SKM-1 (cell line): Measurements from ENCODE around the gene NINL.
"Not testable (repeated sequence)": the region's sequence is repeated elsewhere in the genome, so short reads cannot be mapped to it uniquely, and the experiment has no call there.

Source experiments
- DNase-seq: peaks from one replicate; lab custom pipeline; 2025; ENCODE audit not compliant: unreplicated experiment; lab: John Stamatoyannopoulos, UW

Gene NINL

DNA sequence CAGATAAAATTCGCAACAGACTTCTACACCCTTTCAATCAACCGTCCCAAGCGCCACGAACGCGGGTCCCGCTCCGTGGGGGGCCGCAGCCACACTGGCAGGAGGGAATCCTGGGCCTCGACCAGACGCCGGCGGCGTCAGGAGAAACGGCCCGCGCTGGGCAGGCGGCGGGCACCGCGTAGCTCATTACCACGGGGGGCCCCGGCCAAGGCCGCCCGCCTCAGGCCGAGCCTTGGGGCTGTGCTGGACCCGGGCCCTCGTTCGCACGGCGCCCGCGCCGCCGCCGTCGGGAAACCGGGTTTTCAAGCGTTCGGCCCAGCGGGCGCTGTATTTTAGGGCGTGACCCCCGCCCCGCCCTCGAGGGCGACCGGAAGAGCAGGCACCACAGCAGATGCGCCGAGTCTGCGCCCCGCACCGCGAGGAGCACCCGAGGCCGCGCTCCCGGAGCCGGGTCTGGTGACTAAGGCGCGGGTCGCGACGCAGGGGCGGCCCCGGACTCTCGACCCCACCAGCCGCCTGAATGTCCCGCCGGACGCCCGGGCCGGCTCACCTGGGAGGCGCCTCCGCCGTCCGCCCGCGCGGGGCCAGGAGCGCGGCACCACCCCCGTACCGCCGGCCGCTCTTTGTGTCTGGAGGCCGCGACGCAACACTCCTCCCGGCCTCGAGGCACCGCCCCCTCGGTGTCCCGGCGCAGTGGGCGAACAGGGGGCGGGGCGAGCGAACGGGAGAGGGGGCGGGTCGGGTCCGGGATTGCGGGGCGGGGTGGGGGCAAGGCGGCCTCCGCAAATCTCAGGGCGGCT, at the start of gene NINL:
TSS of gene NINL (minus strand) at position 627 of the 800 bp plus-strand sequence. CDS start 58,944 bp downstream, outside the sequence.
- no peak for DNase-seq

DNA sequence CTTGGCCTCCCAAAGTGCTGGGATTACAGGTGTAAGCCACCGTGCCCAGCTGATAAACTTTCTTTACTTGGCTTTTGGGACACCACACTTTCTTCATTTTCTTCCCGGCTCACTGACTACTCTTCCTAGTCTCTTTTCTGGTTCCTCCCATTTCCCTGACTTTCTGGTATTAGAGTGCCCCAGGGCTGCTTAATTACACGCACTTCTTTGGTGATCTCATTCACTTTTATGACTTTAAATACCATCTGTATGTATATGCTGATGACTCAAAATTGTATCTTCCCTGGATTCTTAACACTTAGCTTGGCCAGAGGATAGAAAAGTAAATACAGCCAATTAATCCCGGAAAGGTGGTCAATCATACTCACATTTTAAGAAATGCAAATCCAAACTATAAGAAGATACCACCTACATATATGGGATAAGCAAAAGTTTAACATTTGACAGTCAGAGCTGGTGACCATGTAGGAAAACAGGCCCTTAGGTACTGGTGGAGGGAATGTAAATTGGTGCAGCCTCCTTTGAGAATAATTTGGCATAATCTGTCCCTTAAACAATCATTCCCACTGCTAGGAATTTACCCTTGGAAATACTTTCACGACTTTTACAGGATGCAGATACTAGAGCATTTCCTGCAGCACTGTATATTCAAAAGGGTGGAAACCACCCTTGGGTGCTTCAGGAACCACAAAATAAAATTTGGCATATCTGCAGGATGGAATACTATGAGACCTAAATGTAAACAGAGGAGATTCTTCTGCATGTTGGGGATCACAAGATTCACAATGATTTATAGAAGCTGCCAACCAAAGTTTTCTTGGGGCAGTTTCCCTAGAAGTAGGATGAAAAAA, 47.8 kb upstream of the NINL start:
- no peak for DNase-seq

GRCh38 chr20:25630615-25631014, 45.3 kb upstream of the NINL start:
- DNase-seq: not testable (repeated sequence)

GRCh38 chr20:25629816-25630499, 44.6 kb upstream of the NINL start:
- no peak for DNase-seq

GRCh38 chr20:25626779-25627178, 41.4 kb upstream of the NINL start:
- no peak for DNase-seq

DNA sequence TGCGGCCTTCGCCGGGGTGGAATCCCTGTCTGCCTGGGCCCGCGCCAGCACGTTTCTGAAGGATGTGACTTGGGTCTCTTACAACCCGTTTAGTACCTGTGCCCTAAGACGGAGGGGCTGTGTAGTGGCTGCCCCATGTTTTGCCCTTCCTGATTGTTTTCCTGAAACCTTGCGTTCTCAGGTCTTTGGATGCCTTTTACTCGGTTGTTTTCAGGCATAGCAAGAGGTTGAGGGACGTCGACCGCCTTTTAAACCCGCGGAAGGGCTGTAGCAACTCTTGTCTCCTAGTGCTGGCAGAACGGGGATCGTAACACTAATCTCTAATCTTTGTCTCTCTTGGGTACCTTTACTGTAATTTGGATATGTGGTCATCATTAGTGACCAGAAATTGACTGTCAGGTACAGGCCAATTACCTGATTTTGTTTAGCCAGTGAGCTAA, 39.2 kb upstream of the NINL start:
- no peak for DNase-seq

DNA sequence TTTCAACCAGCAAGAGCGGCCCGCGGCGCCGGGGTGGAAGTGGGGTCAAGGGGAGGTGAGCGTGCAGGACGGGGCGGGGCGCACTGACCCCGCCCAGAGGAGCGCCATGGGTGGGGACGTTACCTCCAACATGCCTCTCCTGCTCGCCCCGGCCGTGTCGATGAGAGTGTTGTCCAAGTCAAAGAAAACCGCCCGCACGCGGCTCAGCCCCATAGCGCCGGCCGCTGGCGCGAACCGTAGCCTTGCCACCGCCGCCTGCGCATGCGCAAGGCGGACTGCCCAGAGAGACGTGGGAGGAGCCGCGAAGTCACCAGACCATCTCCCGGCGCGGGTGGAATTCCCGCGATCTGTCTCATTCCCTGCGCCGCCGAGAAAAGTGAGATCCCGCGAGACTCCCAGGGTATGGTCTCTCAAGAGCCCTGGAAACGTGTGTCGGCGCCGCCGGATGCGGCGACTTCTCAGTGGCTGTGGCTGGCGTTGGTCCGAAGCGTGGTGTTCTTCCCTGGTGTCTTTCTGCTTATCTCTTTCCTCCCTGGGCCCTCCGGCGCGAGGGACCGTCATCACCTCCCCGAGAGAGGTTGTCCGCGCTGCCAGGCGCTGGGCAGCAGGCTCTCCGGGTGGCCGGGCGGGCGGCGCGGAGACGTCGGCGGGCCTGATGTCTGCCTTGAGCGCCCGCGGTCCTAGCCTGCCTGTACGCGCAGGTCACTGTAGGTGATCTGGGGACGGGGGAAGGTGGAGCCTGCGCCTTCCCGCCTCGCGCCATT, 38.6 kb upstream of the NINL start, which contains the start of gene NANP:
TSS of gene NANP (minus strand) at position 279 of the 764 bp plus-strand sequence. CDS start at position 213, 66 bp downstream.
- peak; percentile 94 for DNase-seq

DNA sequence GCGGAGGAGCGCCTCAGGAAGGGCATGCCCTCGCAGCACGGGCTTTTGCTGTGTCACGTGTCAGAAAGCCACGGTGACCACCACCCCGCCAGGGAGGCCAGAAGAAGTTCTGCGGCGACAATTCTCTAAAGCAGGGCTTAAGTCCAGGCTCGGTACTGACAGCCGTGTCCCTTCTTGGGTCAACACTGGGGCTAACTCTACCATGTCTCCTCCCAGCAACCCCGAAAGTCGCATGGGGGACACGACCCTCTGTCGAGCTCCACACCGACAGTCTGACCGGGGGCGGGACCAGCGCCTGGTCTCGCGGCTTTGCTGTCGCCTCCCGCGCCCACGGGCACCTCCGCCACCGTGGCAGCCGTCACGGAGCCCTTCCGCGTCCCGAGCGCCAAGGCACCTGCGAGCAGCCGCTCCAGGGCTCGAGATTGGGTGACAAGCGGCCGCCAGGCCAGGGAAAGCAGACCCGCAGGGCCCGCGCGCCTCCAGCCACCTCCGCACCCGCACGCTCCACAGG, 37.9 kb upstream of the NINL start:
- no peak for DNase-seq

GRCh38 chr20:25622450-25623224, 37.3 kb upstream of the NINL start:
- DNase-seq: peak; percentile 9

- DNase-seq: no peak
These were observed 36.7 kb upstream of the NINL start for GRCh38 chr20:25622049-25622448.

GRCh38 chr20:25619514-25619913, 34.2 kb upstream of the NINL start:
- no peak for DNase-seq

DNA sequence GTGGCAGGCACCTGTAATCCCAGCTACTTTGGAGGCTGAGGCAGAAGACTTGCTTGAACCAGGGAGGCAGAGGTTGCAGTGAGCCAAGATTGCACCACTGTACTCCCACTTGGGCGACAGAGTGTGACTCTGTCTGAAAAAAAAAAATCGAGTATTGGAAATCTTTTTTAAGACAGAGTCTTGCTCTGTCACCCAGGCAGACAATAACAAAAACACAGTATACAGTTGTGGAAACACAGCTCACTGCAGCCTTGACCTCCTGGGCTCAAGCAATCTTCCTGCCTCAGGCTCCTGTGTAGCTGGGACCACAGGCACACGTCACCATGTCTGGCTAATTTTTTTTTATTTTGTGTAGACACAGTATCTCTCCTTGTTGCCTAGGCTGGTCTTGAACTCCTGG, 23.4 kb upstream of the NINL start:
- DNase-seq: no peak

GRCh38 chr20:25606094-25606695, 20.9 kb upstream of the NINL start:
- no peak for DNase-seq

DNA sequence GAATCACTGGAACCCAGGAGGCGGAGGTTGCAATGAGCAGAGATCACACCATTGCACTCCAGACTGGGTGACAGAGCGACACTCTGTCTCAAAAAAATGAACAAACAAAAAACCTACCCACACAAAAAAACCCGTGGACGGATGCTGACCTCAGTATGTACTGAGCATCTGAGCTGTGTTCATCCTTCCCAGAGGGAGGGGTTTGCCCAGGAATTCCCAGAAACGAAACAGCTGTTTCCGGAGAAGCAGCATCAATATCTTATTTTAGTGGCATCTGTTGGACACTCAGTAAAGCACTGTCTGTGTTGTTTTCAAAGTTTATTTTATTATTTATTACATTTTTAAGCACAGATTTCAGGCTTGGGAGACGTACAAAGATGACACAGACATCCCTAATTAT, 19.8 kb upstream of the NINL start:
- no peak for DNase-seq

GRCh38 chr20:25604611-25605010, 19.3 kb upstream of the NINL start:
- no peak for DNase-seq

DNA sequence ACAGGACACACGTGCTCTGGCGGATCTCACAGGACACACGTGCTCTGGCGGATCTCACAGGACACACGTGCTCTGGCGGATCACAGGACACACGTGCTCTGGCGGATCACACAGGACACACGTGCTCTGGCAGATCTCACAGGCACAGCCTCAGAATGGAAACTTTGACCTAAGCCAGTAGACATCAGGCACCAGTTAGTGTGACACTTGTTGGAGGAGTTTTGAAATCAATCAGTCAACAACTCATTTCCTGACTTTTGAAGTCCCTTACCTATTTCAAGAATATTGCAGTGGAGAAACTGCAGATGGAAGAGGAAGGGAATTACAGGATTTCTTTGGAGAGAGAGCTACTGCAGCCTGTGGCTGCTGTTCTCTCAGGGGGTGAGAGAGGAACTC, 17.6 kb upstream of the NINL start:
- not testable (repeated sequence) for DNase-seq

DNA sequence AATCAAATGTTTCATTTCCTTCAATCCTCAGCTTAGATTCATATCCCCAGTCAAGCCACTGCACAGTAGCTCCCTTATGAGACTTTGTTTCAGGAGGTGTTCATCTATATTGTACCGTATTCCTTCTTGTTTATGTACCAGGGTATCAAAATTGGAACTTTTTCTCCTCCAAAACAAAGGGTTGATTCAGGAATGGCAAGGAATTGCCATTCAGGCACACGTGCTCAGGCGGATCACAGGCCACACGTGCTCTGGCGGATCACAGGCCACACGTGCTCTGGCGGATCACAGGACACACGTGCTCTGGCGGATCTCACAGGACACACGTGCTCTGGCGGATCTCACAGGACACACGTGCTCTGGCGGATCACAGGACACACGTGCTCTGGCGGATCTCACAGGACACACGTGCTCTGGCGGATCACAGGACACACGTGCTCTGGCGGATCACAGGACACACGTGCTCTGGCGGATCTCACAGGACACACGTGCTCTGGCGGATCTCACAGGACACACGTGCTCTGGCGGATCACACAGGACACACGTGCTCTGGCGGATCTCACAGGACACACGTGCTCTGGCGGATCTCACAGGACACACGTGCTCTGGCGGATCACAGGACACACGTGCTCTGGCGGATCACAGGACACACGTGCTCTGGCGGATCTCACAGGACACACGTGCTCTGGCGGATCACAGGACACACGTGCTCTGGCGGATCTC, 17.0 kb upstream of the NINL start:
- DNase-seq: not testable (repeated sequence)

DNA sequence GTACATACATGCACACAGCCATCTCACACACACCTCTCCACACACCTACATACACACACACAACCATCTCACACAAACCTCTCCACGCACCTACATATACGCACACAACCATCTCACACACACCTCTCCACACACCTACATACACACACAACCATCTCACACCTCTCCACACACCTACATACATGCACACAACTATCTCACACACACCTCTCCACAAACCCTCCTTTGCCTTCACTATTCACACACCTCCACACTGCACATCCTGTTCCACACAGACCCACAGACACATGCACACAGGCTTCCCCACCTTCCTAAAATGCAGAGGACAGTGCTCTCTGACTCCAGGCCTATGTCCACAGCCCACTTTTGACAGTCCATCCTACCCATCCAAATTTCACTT, 16.3 kb upstream of the NINL start:
- DNase-seq: no peak

DNA sequence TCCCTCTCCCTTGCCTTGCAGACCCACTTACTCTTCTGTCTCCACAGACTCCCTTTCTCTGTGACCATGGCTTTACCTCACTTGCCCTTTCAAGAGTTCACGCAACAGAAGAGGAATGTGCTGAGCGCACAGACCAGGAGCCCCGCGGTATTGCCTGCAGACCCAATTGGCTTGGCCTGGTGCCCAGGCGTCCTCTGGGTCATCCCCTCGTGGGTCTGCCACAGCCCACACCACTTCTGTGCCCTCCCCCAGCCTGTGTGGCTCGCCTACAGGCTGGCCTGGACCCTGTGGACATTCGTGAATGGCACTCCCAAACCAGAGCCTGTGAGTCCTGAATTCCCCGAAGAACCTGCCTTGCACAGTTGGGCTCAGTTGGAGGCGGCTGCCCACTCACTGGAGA, 15.3 kb upstream of the NINL start:
- no peak for DNase-seq
